NCI-H146 treated with DMSO at 0.1 percent for 48 hours (cell line): ENCODE data around the gene ZNF628.

Experiments used
- DNase-seq: peaks from one replicate; lab custom pipeline; 2025; ENCODE audit not compliant: unreplicated experiment; lab: John Stamatoyannopoulos, UW

Gene ZNF628

GRCh38 chr19:55449469-55449868, 26.9 kb upstream of the ZNF628 start:
- DNase-seq: no peak

- no peak for DNase-seq
These were observed 25.1 kb upstream of the ZNF628 start for GRCh38 chr19:55451163-55451964.

GRCh38 chr19:55451965-55452748, 24.3 kb upstream of the ZNF628 start:
- no peak for DNase-seq

GRCh38 chr19:55452749-55453346, 23.6 kb upstream of the ZNF628 start:
- peak; percentile 95 for DNase-seq

GRCh38 chr19:55453511-55454260, 22.7 kb upstream of the ZNF628 start:
- no peak for DNase-seq

GRCh38 chr19:55454787-55455243, 21.6 kb upstream of the ZNF628 start:
- DNase-seq: peak; percentile 26

GRCh38 chr19:55455576-55456235, 20.7 kb upstream of the ZNF628 start:
- DNase-seq: no peak

GRCh38 chr19:55456347-55456746, 20.1 kb upstream of the ZNF628 start:
- DNase-seq: no peak

GRCh38 chr19:55457683-55458457, 18.5 kb upstream of the ZNF628 start:
- no peak for DNase-seq

GRCh38 chr19:55459551-55459949, 16.9 kb upstream of the ZNF628 start:
- DNase-seq: no peak

- no peak for DNase-seq
These were observed 16.3 kb upstream of the ZNF628 start for GRCh38 chr19:55459950-55460657.

GRCh38 chr19:55460670-55461258, 15.7 kb upstream of the ZNF628 start:
- peak; percentile 73 for DNase-seq

GRCh38 chr19:55461259-55461973, 15.0 kb upstream of the ZNF628 start, which contains the start of gene ISOC2:
Gene ISOC2, minus strand, starts transcription at chr19:55461642. Its CDS starts 5,156 bp downstream, at chr19:55456486.
- peak; percentile 99 for DNase-seq

- no peak for DNase-seq
These were observed 14.3 kb upstream of the ZNF628 start for GRCh38 chr19:55461974-55462626.

GRCh38 chr19:55462722-55463121, 13.7 kb upstream of the ZNF628 start:
- no peak for DNase-seq

GRCh38 chr19:55463583-55464031, 12.8 kb upstream of the ZNF628 start:
- DNase-seq: no peak

GRCh38 chr19:55464039-55464661, 12.3 kb upstream of the ZNF628 start:
- DNase-seq: no peak
